Vagina (tissue), 2 donors: ENCODE measurements around the gene YIF1B. TPM values are rescaled to one million over a fixed set of nuclear protein-coding genes. Genes with fewer than 3 reads are reported as not detected.

ENCODE experiments used
- DNase-seq, 2 donors: peaks; one replicate each; pipeline ENCODE4 v3.0.0-alpha.2; 2017; ENCODE audit errors: extremely low spot score in 2 of 2
- H3K27ac ChIP-seq: fragments of 200-600 bp; sonication (generic); one replicate; pipeline ENCODE4 v1.5.1; 2019
- H3K27me3 ChIP-seq: fragments of 200-600 bp; sonication (generic); one replicate; pipeline ENCODE4 v1.5.1; 2019
- H3K36me3 ChIP-seq, 2 donors: fragments of 200-600 bp; sonication (generic); one replicate each; pipeline ENCODE4 v1.5.1; 2017 to 2019
- H3K4me1 ChIP-seq: fragments of 200-600 bp; sonication (generic); one replicate; pipeline ENCODE4 v1.5.1; 2019
- H3K4me3 ChIP-seq, 2 donors: fragments of 200-600 bp; sonication (generic); 1 replicate in 1 of 2; 2 replicates in 1 of 2; pipeline ENCODE4 v1.5.1; 2016 to 2019
- H3K9me3 ChIP-seq: fragments of 200-600 bp; sonication (generic); one replicate; pipeline ENCODE4 v1.5.1; 2019
- CTCF ChIP-seq, 3 experiments: fragments of 450-650 bp in 2 of 3; fragments of 200-600 bp in 1 of 3; sonication (generic) in 1 of 3; IDR thresholded peaks; one replicate each; pipeline ENCODE4 v1.5.1; 2017 to 2019; ENCODE audit warnings: antibody characterized with exemption in 3 of 3, mild to moderate bottlenecking in 2 of 3, moderate library complexity in 2 of 3
- POLR2A ChIP-seq, 2 donors: fragments of 450-650 bp; IDR thresholded peaks; one replicate each; pipeline ENCODE4 v1.6.1; 2017; ENCODE audit warnings: antibody characterized with exemption in 2 of 2, mild to moderate bottlenecking in 2 of 2, moderate library complexity in 2 of 2
- POLR2AphosphoS5 ChIP-seq, 2 donors: sonication (generic); formaldehyde crosslinking; IDR thresholded peaks; one replicate each; pipeline ENCODE4 v1.9.0; 2017; ENCODE audit warnings: antibody characterized with exemption in 2 of 2, mild to moderate bottlenecking in 2 of 2, low read depth in 1 of 2; ENCODE audit not compliant: insufficient read depth in 1 of 2
- intact Hi-C: fragments of 100-400 bp; cut with DNase I; formaldehyde crosslinking; loops from one replicate; pipeline ENCODE4 v1.15.1; 2023
- total RNA-seq: library from RNA; depleted of rRNA; stranded (reverse); fragments of >200 nt; gene quantifications from one replicate; pipeline ENCODE4 v1.2.3, GENCODE V29; 2016

YIF1B gene
- total RNA-seq, 1 donor from 2014 or later = 32.9 TPM

DNA sequence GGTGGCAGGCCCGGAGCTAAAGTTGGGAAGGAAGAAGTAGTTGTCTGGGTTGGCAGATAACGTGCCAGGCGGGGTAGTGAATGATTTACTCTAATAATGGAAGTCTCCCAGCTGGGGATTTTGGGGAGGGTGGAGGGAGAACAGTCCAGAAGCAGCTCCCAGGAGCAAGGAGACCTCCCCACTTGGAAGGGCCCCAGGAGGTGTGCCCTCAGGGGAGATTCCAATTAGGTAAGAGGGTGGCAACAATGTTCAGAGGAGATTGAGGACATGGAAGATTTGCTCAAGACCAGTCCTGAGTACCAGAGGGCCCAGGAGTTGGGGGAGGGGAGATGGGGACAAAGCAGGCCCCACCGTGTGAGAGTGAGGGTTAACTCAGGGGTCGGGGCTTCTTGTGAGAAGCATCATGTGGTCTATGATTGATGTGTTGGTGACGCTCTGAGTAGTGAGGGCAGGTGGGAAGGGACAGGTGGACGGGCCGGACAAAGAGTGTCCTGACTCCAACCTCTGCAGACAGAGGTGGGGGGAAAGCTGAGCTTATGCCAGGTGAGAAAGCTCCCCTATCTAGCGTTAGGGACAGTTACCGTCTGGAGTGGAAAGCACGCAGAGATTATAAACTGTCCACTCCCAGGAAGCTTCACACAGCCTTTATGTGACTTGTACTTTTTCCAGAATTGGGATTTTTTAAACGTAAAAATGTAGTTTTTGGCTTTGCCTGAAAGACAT is 47.8 kb downstream of the YIF1B start:
- DNase-seq = no peak
- no peak overlapping the region for H3K27ac ChIP-seq

GRCh38 chr19:38266981-38267597 is 48.7 kb downstream of the YIF1B start:
- intact Hi-C loops = no loop called here

More for the DNA sequence above, 47.8 kb downstream of the YIF1B start:
- TF ChIP-seq POLR2AphosphoS5 (IDR thresholded peaks at IDR 0.05; ENCODE audit: insufficient read depth in 1 of 2, low read depth in 1 of 2) = no peak
- no peak for TF ChIP-seq POLR2A (IDR thresholded peaks at IDR 0.05)
- TF ChIP-seq CTCF (IDR thresholded peaks at IDR 0.05) = no peak
- Histone ChIP-seq H3K4me1 (peaks cover 38% of the 10 kb centered on the region), H3K4me3 (no peak overlapping the region), H3K36me3 (no peaks in the 10 kb centered on the region), H3K9me3 (no peaks in the 10 kb centered on the region), H3K27me3 (no peaks in the 10 kb centered on the region)
- intact Hi-C loops = no loop called here

GRCh38 chr19:38265921-38266429 is 49.8 kb downstream of the YIF1B start:
- peak overlapping the region; percentile 61 to 76 for H3K4me3 ChIP-seq
- H3K36me3 ChIP-seq = no peaks in the 10 kb centered on the region
- peaks cover 38% of the 10 kb centered on the region for H3K4me1 ChIP-seq
- H3K27me3 ChIP-seq = no peaks in the 10 kb centered on the region
- intact Hi-C loops = no loop called here
- H3K9me3 ChIP-seq = no peaks in the 10 kb centered on the region
- no peak for DNase-seq
- H3K27ac ChIP-seq = no peak overlapping the region
- TF ChIP-seq CTCF (IDR thresholded peaks at IDR 0.05) (no peak), POLR2A (IDR thresholded peaks at IDR 0.05) (no peak), POLR2AphosphoS5 (IDR thresholded peaks at IDR 0.05; ENCODE audit: insufficient read depth in 1 of 2, low read depth in 1 of 2) (no peak)

More at GRCh38 chr19:38266981-38267597, 48.7 kb downstream of the YIF1B start:
- Histone ChIP-seq H3K27me3 (no peaks in the 10 kb centered on the region), H3K4me3 (peak overlapping the region in 1 of 2 donors; percentile 61), H3K36me3 (no peaks in the 10 kb centered on the region), H3K27ac (no peak overlapping the region), H3K9me3 (no peaks in the 10 kb centered on the region), H3K4me1 (peaks cover 38% of the 10 kb centered on the region)
- DNase-seq = no peak
- no peak for TF ChIP-seq POLR2A (IDR thresholded peaks at IDR 0.05)
- no peak for TF ChIP-seq CTCF (IDR thresholded peaks at IDR 0.05)
- TF ChIP-seq POLR2AphosphoS5 (IDR thresholded peaks at IDR 0.05; ENCODE audit: insufficient read depth in 1 of 2, low read depth in 1 of 2) = no peak

GRCh38 chr19:38265213-38265861 is 50.4 kb downstream of the YIF1B start:
- no peaks in the 10 kb centered on the region for H3K27me3 ChIP-seq
- intact Hi-C loops = no loop called here
- H3K36me3 ChIP-seq = no peaks in the 10 kb centered on the region
- no peaks in the 10 kb centered on the region for H3K9me3 ChIP-seq
- peak overlapping the region; percentile 87 for H3K27ac ChIP-seq
- peaks cover 38% of the 10 kb centered on the region for H3K4me1 ChIP-seq
- peak overlapping the region; percentile 61 to 76 for H3K4me3 ChIP-seq
- TF ChIP-seq POLR2A (IDR thresholded peaks at IDR 0.05) (no peak), POLR2AphosphoS5 (IDR thresholded peaks at IDR 0.05; ENCODE audit: insufficient read depth in 1 of 2, low read depth in 1 of 2) (no peak), CTCF (IDR thresholded peaks at IDR 0.05) (no peak)
- no peak for DNase-seq
